Measurements from ENCODE around the gene MPPED2. TPM values are rescaled to one million over a fixed set of nuclear protein-coding genes. Genes with fewer than 3 reads are reported as not detected.
A peak's percentile ranks its signal among the peaks of the same experiment; 100 is the strongest.

Gene MPPED2
- total RNA-seq (12.9 TPM), polyA plus RNA-seq (ENCODE audit: insufficient read depth, low read depth, low replicate concordance) (10.8 TPM)
- long read RNA-seq, donor 1 = 0 reads
- long read RNA-seq, donor 2, partial matches to known transcripts = 0 of 6 reads
- long read RNA-seq, donor 2, other reads (novel, unspliced or antisense) = 5 of 6 reads
- long read RNA-seq, donor 3, partial matches to known transcripts = 0 of 1 reads
- long read RNA-seq, donor 3, other reads (novel, unspliced or antisense) = 0 of 1 reads
- long read RNA-seq, donor 4 = 0 reads
- long read RNA-seq, donor 5 = 0 reads
- long read RNA-seq, donor 6 = 0 reads
- long read RNA-seq, donor 7, partial matches to known transcripts = 1 of 8 reads
- long read RNA-seq, donor 7, other reads (novel, unspliced or antisense) = 7 of 8 reads
- long read RNA-seq, donor 8 = 0 reads
- long read RNA-seq, donor 9 = 0 reads
- long read RNA-seq, donor 10 = 0 reads

GRCh38 chr11:30586251-30587144 lies at the start of gene MPPED2:
Gene MPPED2, minus strand, starts transcription at chr11:30586353. Its CDS starts 5,980 bp downstream, at chr11:30580373.
- no peaks in the 10 kb centered on the region for H3K9me3 ChIP-seq (ENCODE audit: control insufficient read depth in 2 of 3, insufficient read depth in 1 of 3, low read length in 3 of 3)
- H3K4me3 ChIP-seq (ENCODE audit: low read length in 3 of 3) = peak within 1 kb of the TSS; percentile 17 to 75 (median 68)
- H3K9ac ChIP-seq (ENCODE audit: low read length in 3 of 3) = peak within 1 kb of the TSS in 2 of 3 donors; percentile 41 to 57
- peaks cover 20% of the 10 kb centered on the region for H3K27me3 ChIP-seq (ENCODE audit: control insufficient read depth, insufficient read depth, low read length)
- intact Hi-C loops (cut with DNase I) = no loop called here
- DNase-seq = peak in 4 of 5 donors; percentile 53 to 77 (median 68)
- TF ChIP-seq, protein P1, sequence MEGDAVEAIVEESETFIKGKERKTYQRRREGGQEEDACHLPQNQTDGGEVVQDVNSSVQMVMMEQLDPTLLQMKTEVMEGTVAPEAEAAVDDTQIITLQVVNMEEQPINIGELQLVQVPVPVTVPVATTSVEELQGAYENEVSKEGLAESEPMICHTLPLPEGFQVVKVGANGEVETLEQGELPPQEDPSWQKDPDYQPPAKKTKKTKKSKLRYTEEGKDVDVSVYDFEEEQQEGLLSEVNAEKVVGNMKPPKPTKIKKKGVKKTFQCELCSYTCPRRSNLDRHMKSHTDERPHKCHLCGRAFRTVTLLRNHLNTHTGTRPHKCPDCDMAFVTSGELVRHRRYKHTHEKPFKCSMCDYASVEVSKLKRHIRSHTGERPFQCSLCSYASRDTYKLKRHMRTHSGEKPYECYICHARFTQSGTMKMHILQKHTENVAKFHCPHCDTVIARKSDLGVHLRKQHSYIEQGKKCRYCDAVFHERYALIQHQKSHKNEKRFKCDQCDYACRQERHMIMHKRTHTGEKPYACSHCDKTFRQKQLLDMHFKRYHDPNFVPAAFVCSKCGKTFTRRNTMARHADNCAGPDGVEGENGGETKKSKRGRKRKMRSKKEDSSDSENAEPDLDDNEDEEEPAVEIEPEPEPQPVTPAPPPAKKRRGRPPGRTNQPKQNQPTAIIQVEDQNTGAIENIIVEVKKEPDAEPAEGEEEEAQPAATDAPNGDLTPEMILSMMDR (IDR thresholded peaks at IDR 0.05; ENCODE audit: borderline replicate concordance, extremely low read depth, insufficient read depth) = no peak
- peaks cover 0 to 2% (median 0%) of the 10 kb centered on the region in 3 donors for H3K4me1 ChIP-seq (ENCODE audit: control insufficient read depth in 2 of 3, insufficient read depth in 2 of 3, low read depth in 1 of 3, low read length in 3 of 3)
- H3K36me3 ChIP-seq (ENCODE audit: control insufficient read depth in 2 of 3, insufficient read depth in 3 of 3, low read length in 3 of 3) = no peaks in the 10 kb centered on the region
- H3K27ac ChIP-seq (ENCODE audit: low read depth in 2 of 2, low read length in 2 of 2) = peak within 1 kb of the TSS; percentile 84 to 86
- no peak for FAIRE-seq

DNA sequence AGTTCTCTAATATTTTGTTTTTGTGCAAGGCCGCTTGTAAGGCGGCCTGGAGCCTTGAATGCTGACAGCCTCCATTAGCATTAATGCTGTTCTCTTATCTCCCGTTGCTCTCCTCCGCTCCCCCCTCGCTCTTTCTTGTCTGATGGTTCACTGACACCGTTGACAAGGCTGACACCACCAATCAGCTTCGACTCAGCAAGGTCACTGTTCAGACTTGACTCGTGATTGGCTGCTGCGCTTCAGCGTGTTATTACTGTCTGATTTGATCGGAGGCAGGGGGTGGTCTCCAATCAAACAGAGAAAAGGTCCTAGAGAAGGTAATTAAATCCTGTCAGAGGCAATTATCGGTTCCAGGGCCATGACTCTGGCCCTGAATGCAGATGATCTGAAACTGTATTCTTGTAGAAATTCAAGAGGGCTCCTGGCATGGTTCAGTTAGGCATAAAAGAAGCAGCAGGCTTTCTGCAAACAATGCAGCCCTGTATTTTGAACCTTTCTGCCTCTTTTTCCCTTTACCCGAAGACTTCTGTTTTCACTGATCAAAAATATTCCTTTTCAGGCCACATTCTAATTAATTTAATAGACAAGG lies 49.3 kb upstream of the MPPED2 start:
- TF ChIP-seq, protein P1 (IDR thresholded peaks at IDR 0.05; ENCODE audit: borderline replicate concordance, extremely low read depth, insufficient read depth) = no peak
- peak overlapping the region in 2 of 3 donors; percentile 21 to 37 for H3K4me3 ChIP-seq (ENCODE audit: low read length in 3 of 3)
- H3K27me3 ChIP-seq (ENCODE audit: control insufficient read depth, insufficient read depth, low read length) = no peaks in the 10 kb centered on the region
- intact Hi-C loops (cut with DNase I) = no loop called here
- no peaks in the 10 kb centered on the region for H3K4me1 ChIP-seq (ENCODE audit: control insufficient read depth in 2 of 3, insufficient read depth in 2 of 3, low read depth in 1 of 3, low read length in 3 of 3)
- no peak for FAIRE-seq
- no peaks in the 10 kb centered on the region for H3K36me3 ChIP-seq (ENCODE audit: control insufficient read depth in 2 of 3, insufficient read depth in 3 of 3, low read length in 3 of 3)
- DNase-seq = peak; percentile 37 to 74 (median 72)
- H3K27ac ChIP-seq (ENCODE audit: low read depth in 2 of 2, low read length in 2 of 2) = no peak overlapping the region
- no peak overlapping the region for H3K9ac ChIP-seq (ENCODE audit: low read length in 3 of 3)
- no peaks in the 10 kb centered on the region for H3K9me3 ChIP-seq (ENCODE audit: control insufficient read depth in 2 of 3, insufficient read depth in 1 of 3, low read length in 3 of 3)

DNA sequence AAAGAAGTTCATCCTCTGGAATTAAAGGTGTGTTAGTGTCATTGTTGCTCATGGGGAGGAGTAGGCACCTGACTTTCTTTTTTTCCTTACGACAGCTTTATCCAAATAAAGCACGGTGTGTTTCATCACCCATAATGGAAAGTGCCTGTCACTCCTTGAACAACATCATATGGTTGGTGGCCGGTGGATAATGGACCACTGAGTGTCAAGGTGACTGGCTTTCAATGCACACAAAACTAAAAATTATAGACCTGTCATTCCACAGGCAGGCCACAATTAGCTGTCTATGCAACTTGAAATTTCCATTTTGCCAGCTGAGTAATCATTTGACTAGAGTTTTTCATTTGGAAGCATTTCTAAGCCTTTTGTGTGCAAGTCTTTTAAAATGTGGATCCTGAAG lies 45.0 kb upstream of the MPPED2 start:
- H3K4me1 ChIP-seq (ENCODE audit: control insufficient read depth in 2 of 3, insufficient read depth in 2 of 3, low read depth in 1 of 3, low read length in 3 of 3) = no peaks in the 10 kb centered on the region
- H3K36me3 ChIP-seq (ENCODE audit: control insufficient read depth in 2 of 3, insufficient read depth in 3 of 3, low read length in 3 of 3) = no peaks in the 10 kb centered on the region
- H3K9me3 ChIP-seq (ENCODE audit: control insufficient read depth in 2 of 3, insufficient read depth in 1 of 3, low read length in 3 of 3) = no peaks in the 10 kb centered on the region
- H3K27ac ChIP-seq (ENCODE audit: low read depth in 2 of 2, low read length in 2 of 2) = no peak overlapping the region
- no peak for FAIRE-seq
- H3K27me3 ChIP-seq (ENCODE audit: control insufficient read depth, insufficient read depth, low read length) = no peaks in the 10 kb centered on the region
- H3K4me3 ChIP-seq (ENCODE audit: low read length in 3 of 3) = no peak overlapping the region
- intact Hi-C loops (cut with DNase I) = no loop called here
- TF ChIP-seq, protein P1 (IDR thresholded peaks at IDR 0.05; ENCODE audit: borderline replicate concordance, extremely low read depth, insufficient read depth) = no peak
- no peak for DNase-seq
- no peak overlapping the region for H3K9ac ChIP-seq (ENCODE audit: low read length in 3 of 3)
